Breast epithelium (tissue), 4 donors: Measurements from ENCODE around the gene SLC22A23. TPM values are rescaled to one million over a fixed set of nuclear protein-coding genes. Genes with fewer than 3 reads are reported as not detected.

Experiments used
- DNase-seq, 2 donors: peaks; one replicate each; pipeline ENCODE4 v3.0.0-alpha.2; 2019; ENCODE audit warnings: low spot score in 2 of 2
- H3K27ac ChIP-seq, 2 donors: fragments of 200-600 bp; sonication (generic) in 1 of 2; one replicate each; pipeline ENCODE4 v1.5.1; 2016 to 2019; ENCODE audit warnings: mild to moderate bottlenecking in 1 of 2
- H3K27me3 ChIP-seq, 2 donors: fragments of 200-600 bp; sonication (generic) in 1 of 2; one replicate each; pipeline versions ENCODE4 v1.5.1 to v1.6.0; 2017 to 2019; ENCODE audit warnings: control low read depth in 1 of 2, mild to moderate bottlenecking in 1 of 2
- H3K36me3 ChIP-seq: fragments of 200-600 bp; one replicate; pipeline ENCODE4 v1.5.1; 2019
- H3K4me1 ChIP-seq, 2 donors: fragments of 200-600 bp; sonication (generic); one replicate each; pipeline ENCODE4 v1.5.1; 2016 to 2019; ENCODE audit warnings: control low read depth in 1 of 2
- H3K4me3 ChIP-seq, 3 donors: fragments of 200-600 bp; sonication (generic); 1 replicate in 2 of 3; 2 replicates in 1 of 3; pipeline ENCODE4 v1.5.1; 2016 to 2019; ENCODE audit warnings: mild to moderate bottlenecking in 3 of 3, moderate library complexity in 2 of 3
- H3K9me3 ChIP-seq, 2 donors: fragments of 200-600 bp; sonication (generic) in 1 of 2; one replicate each; pipeline ENCODE4 v1.5.1; 2016 to 2019; ENCODE audit warnings: control low read depth in 1 of 2
- POLR2A ChIP-seq: fragments of 450-650 bp; IDR thresholded peaks from one replicate; pipeline ENCODE4 v1.6.1; 2016; ENCODE audit warnings: antibody characterized with exemption, mild to moderate bottlenecking, moderate library complexity
- POLR2AphosphoS5 ChIP-seq, 3 donors: sonication (generic); formaldehyde crosslinking; IDR thresholded peaks; one replicate each; pipeline ENCODE4 v1.6.1; 2017; ENCODE audit warnings: antibody characterized with exemption in 3 of 3
- intact Hi-C: fragments of 100-400 bp; cut with DNase I; formaldehyde crosslinking; loops from one replicate; pipeline ENCODE4 v1.15.1; 2023; ENCODE audit warnings: low total_unique reads
- total RNA-seq, 3 donors: library from RNA; depleted of rRNA; stranded (reverse); fragments of >200 nt; gene quantifications; one replicate each; pipeline ENCODE4 v1.1.0, GENCODE V29; 2016
- TF ChIP-seq, protein P1 (sequence below), 3 donors: fragments of 450-650 bp; IDR thresholded peaks; one replicate each; pipeline ENCODE4 v1.5.1; 2016 to 2017; ENCODE audit warnings: antibody characterized with exemption in 3 of 3, mild to moderate bottlenecking in 3 of 3, moderate library complexity in 3 of 3

SLC22A23 gene
- total RNA-seq, 3 donors from 2014 or later: 10.9 to 26.3 (median 22.9) TPM

DNA sequence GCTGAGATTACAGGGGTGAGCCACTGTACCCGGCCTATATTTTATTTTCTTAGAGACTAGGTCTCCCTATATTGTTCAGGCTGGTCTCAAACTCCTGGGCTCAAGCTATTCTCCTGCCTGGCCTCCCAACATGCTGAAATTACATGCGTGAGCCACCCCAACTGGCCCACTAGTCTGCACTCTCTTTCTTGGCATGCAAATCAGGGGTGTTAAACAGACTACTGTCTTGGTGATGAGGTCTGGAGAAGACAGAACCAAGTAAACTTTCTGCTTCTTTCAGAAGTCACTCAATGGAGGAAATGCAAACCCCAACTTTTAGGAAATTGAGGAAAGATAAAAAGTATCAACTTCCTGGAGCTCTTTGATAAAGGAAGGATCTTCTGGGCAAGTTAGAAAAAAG, 221.4 kb downstream of the SLC22A23 start:
- H3K4me1 ChIP-seq: peaks cover 0 to 3% of the 10 kb centered on the region in 2 donors
- no peak for TF ChIP-seq POLR2AphosphoS5 (IDR thresholded peaks at IDR 0.05)
- TF ChIP-seq, protein P1, sequence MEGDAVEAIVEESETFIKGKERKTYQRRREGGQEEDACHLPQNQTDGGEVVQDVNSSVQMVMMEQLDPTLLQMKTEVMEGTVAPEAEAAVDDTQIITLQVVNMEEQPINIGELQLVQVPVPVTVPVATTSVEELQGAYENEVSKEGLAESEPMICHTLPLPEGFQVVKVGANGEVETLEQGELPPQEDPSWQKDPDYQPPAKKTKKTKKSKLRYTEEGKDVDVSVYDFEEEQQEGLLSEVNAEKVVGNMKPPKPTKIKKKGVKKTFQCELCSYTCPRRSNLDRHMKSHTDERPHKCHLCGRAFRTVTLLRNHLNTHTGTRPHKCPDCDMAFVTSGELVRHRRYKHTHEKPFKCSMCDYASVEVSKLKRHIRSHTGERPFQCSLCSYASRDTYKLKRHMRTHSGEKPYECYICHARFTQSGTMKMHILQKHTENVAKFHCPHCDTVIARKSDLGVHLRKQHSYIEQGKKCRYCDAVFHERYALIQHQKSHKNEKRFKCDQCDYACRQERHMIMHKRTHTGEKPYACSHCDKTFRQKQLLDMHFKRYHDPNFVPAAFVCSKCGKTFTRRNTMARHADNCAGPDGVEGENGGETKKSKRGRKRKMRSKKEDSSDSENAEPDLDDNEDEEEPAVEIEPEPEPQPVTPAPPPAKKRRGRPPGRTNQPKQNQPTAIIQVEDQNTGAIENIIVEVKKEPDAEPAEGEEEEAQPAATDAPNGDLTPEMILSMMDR (IDR thresholded peaks at IDR 0.05): no peak
- no peak for TF ChIP-seq POLR2A
- H3K4me3 ChIP-seq: no peak overlapping the region
- H3K36me3 ChIP-seq: no peaks in the 10 kb centered on the region
- DNase-seq: no peak
- H3K27ac ChIP-seq: no peak overlapping the region
- peaks cover 0 to 7% of the 10 kb centered on the region in 2 donors for H3K27me3 ChIP-seq
- H3K9me3 ChIP-seq: no peaks in the 10 kb centered on the region
- intact Hi-C loops: no loop called here

GRCh38 chr6:3233904-3234303, 222.9 kb downstream of the SLC22A23 start:
- no peaks in the 10 kb centered on the region for H3K9me3 ChIP-seq
- peaks cover 0 to 18% of the 10 kb centered on the region in 2 donors for H3K27me3 ChIP-seq
- no peak overlapping the region for H3K4me3 ChIP-seq
- H3K4me1 ChIP-seq: peaks cover 0 to 7% of the 10 kb centered on the region in 2 donors
- no peak overlapping the region for H3K27ac ChIP-seq
- TF ChIP-seq, protein P1 (IDR thresholded peaks at IDR 0.05): no peak
- TF ChIP-seq POLR2AphosphoS5 (IDR thresholded peaks at IDR 0.05) (no peak), POLR2A (no peak)
- H3K36me3 ChIP-seq: no peaks in the 10 kb centered on the region
- DNase-seq: no peak
- intact Hi-C loops: no loop called here

GRCh38 chr6:3233321-3233720, 223.5 kb downstream of the SLC22A23 start:
- H3K27ac ChIP-seq: no peak overlapping the region
- no peak overlapping the region for H3K4me3 ChIP-seq
- intact Hi-C loops: no loop called here
- peaks cover 0 to 24% of the 10 kb centered on the region in 2 donors for H3K27me3 ChIP-seq
- no peak for TF ChIP-seq POLR2A
- TF ChIP-seq POLR2AphosphoS5 (IDR thresholded peaks at IDR 0.05): no peak
- DNase-seq: no peak
- no peaks in the 10 kb centered on the region for H3K36me3 ChIP-seq
- H3K9me3 ChIP-seq: no peaks in the 10 kb centered on the region
- peaks cover 2 to 9% of the 10 kb centered on the region in 2 donors for H3K4me1 ChIP-seq

GRCh38 chr6:3232017-3232945, 224.6 kb downstream of the SLC22A23 start:
- H3K4me3 ChIP-seq: peak overlapping the region; percentile 59 to 75 (median 60)
- H3K9me3 ChIP-seq: no peaks in the 10 kb centered on the region
- H3K36me3 ChIP-seq: no peaks in the 10 kb centered on the region
- peaks cover 9 to 20% of the 10 kb centered on the region in 2 donors for H3K4me1 ChIP-seq
- H3K27ac ChIP-seq: peak overlapping the region; percentile 80 to 85
- DNase-seq: no peak
- TF ChIP-seq POLR2A (no peak), POLR2AphosphoS5 (IDR thresholded peaks at IDR 0.05) (no peak)
- TF ChIP-seq, protein P1 (IDR thresholded peaks at IDR 0.05): no peak
- intact Hi-C loops: no loop called here
- peaks cover 5 to 34% of the 10 kb centered on the region in 2 donors for H3K27me3 ChIP-seq

DNA sequence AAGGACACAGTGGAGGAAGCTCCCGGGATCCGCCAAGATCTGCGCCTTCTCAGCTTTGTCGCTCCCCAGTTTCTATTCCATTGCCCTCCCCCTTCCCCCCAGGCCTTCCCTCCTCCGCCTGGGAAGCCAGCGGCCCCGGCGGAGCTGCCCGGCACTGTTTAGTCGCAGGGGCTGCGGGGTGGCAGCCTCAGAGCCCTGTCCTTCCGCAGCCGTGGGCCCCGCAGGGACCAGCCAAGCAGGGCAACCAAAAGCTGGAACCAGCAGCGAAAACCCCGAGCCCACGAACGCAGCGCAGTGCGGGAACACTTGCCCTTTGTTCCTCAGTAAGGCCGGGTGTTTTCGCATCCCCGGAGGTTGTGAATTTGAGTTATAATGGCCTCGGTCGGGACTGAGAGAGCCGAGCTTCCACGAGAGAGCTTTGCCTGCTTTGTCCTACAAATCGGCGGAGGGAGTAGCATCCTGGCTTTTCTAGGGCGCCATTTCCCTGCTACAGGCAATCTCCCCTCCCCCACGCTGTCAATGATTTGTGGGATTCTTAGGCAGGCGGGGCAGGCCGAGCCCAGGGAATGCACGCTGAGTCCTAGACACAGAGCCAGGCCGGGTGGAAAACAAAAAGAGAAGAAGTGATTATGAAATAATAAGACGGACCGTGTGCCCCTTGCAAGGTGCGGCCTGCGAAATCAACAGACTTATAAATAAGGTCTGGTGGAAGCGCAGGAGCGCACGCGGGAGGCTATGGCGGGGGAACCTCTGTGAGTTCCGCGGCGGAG, 225.4 kb downstream of the SLC22A23 start:
- intact Hi-C loops: no loop called here
- Histone ChIP-seq H3K27ac (peak overlapping the region; percentile 80 to 85), H3K4me1 (peaks cover 11 to 25% of the 10 kb centered on the region in 2 donors), H3K4me3 (peak overlapping the region; percentile 59 to 75 (median 60)), H3K27me3 (peaks cover 5 to 41% of the 10 kb centered on the region in 2 donors), H3K9me3 (no peaks in the 10 kb centered on the region), H3K36me3 (no peaks in the 10 kb centered on the region)
- peak in 1 of 2 donors; percentile 65 for DNase-seq
- TF ChIP-seq POLR2AphosphoS5 (IDR thresholded peaks at IDR 0.05): peak in 2 of 3 donors; percentile 22 to 44
- no peak for TF ChIP-seq POLR2A
